Measurements from ENCODE around the gene SORBS1.
"Not testable (repeated sequence)": the region's sequence is repeated elsewhere in the genome, so short reads cannot be mapped to it uniquely, and the experiment has no call there.

SORBS1 gene

GRCh38 chr10:95480102-95480900 lies 80.9 kb downstream of the SORBS1 start:
- DNase-seq: no peak

GRCh38 chr10:95478935-95479334 lies 82.2 kb downstream of the SORBS1 start:
- no peak for DNase-seq

GRCh38 chr10:95478185-95478584 lies 83.0 kb downstream of the SORBS1 start:
- no peak for DNase-seq

- no peak for DNase-seq
These were observed 84.0 kb downstream of the SORBS1 start for GRCh38 chr10:95477175-95477520.

GRCh38 chr10:95476469-95477174 lies 84.5 kb downstream of the SORBS1 start:
- no peak for DNase-seq

DNA sequence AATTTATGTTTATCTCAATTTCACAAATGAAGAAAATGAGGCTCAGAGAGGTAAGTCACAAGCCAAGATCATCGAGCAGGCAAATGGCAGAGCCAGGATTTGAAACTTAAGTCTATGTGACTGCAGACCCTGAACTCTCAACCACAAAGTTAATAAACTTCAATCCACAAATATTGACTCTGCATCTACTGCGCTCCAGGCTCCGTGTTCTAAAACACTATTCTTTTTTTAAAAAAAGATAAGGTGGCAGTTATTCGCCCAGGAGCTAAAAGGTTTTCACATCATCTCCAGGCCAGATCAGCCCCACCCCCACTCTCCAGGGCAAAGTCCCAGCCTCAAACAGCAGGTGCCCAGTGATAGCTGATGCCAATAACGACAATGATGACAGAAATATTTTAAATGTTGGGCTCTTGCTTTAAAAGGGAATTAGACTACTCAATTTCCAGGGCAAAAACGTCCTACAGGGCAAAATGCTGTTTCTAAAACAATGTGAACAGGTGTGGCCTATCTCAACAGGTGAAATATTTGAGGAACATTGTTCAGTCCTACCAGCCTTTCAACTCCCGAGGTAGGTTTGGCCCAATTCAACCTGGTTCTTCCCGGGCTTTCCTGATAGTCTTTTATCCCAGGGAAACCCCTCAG lies 85.2 kb downstream of the SORBS1 start:
- DNase-seq: no peak

- no peak for DNase-seq
These were observed 86.2 kb downstream of the SORBS1 start for GRCh38 chr10:95475003-95475383.

DNA sequence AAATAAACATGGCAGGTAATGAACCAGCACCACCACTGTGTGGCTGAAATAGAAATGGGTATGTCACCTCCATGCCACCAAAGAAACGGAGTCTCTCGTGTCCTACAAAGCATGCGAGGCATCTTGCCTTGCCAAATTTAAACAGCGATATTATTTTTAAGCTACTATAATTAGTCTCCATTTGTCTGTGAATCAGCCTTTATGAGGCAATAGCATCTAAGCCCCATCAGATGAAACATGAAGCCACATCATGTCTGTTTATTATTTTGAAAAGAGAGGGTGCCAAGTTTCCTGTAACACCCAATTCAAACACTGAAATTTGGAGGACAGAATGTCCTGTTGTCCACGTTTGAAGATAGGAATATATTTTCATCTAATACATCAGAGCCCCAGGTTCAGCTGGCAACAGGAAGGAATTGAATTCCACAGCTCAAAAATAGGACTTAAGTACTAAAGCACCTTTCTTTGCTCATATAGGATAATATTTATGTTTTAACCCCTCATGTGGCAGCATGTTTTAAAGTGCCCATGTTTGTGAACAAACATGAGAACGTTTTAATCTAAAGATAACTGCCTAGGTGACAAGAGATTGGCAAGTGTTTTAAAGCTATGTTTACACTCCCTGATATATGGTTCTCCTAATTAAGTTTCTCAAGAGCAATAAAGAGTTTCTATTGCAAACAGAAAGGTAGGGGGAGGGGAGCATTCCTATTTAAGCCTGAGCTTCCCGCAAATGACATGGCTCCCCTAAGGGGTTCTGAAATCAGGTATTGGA lies 86.8 kb downstream of the SORBS1 start:
- no peak for DNase-seq

- DNase-seq: no peak
These were observed 88.7 kb downstream of the SORBS1 start for GRCh38 chr10:95472304-95473088.

DNA sequence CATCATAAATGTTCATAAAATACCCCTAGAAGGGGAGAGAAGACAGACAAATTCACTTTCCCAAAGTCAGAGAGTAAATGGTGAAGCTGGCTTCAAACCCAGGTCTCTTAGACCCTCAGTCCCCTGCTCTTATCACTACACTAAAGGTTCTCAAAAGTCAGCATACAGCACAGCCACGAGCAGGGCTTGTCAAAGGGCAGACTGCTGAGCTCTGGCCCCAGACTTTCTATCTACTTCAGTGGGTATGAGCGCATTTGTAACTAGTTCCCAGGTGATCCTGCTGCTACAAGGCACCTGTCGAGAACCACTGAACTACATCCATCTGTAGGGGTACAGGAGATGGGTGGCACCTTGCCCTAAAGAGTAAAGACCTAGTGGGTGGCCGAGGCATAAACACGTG lies 91.5 kb downstream of the SORBS1 start:
- no peak for DNase-seq

DNA sequence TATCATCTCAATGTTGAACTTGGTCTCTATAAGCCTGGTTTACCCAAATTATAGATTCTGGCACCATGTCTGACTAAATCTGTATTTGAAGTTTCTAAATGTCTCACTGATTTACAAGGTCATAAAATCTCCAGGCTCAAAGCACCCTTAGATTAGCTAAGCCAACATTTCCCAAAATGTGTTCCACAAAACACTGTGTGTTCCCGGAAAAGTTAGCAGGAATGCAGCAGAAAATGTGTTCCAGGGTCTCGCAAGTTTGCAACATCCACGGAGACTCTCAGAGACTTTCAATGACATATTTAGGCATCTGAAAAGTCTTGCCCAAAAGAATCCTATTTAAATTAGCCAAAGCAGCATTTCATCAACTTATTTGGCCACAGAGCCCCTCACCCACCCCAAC lies 91.9 kb downstream of the SORBS1 start:
- DNase-seq: no peak

GRCh38 chr10:95467642-95468041 lies 93.5 kb downstream of the SORBS1 start:
- DNase-seq: not testable (repeated sequence)

DNA sequence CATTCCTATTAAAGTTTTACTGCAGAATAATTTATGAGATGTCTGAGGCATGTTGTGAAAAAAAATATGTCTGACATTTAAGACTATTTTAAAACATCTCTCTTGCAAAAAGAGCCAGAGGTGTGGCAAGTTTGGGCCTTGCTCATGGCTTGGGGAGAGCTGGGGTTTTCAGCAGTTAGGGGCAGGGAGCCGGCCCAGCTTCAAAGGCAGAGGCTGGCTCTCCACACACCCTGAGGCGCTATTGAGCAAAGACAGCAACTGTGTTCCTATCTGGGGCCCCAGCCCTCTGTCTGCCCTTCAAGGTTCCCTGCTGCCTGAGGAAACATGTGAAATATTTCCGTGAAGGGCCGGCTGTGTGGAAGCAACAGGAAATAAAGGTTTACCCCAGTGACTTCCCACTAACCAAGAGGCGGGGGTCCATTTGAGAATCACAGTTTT lies 94.0 kb downstream of the SORBS1 start:
- no peak for DNase-seq

- no peak for DNase-seq
These were observed 94.7 kb downstream of the SORBS1 start for GRCh38 chr10:95466436-95466835.

- no peak for DNase-seq
These were observed 96.9 kb downstream of the SORBS1 start for GRCh38 chr10:95464280-95464679.

DNA sequence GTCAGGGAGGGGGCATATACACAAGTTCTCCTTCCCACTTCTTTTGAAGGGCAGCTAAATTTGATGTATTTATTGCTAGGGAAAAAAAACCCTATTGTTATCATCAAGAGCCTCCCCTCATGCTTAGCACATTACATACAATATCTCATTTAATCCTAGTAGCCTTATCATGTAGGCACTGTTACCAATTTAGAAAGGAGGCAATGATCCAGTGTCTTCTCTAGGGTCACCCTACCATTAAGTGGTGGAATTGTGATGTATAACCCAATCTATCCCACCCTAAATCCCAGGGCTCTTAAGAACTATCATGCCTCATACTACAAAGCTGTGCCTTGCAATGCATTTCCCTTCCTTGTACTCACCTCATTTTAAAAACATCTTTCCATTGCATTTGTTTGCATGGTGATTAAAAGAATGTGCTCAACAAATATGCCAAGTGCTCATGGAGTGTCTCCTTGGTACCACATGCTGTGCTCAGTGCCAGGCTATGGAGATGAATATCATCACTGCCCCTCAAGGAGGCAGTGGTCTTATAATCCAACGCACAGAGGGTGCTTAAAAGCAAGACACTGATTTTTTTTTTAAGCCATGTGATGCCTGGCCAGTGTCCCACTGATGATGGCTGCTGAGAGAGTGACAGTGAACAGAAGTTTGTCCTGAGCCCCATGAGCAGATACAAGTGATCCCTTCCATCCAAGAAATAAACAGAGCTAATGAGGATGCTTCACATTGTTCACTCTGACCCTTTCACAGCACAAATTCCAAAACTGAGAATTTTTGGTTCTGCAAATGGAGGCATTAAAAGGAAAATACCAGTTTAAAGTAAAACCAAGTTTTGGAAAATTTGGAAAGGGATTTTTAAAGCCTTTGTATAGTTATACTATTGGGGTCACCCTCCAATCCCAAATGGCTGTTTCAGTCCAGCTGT lies 98.2 kb downstream of the SORBS1 start:
- DNase-seq: no peak

DNA sequence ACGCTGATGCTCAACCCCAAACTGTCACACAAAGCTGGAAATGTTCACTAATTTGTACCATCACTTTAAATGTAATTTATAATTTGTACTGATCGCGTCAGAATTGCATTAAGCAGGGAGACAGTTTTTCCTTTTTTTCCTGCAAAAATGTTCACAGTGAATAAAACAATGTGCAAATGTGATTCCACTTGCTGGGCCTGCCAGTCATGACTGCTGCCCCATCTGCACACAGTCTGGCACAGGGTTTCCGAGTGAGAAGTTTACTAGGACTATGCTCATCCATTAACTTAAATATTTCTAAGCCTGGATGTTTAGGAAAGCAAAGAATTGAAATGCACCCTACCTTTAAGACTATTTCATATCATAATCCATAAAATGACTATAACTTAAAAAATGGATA lies 99.6 kb downstream of the SORBS1 start:
- DNase-seq: no peak

DNA sequence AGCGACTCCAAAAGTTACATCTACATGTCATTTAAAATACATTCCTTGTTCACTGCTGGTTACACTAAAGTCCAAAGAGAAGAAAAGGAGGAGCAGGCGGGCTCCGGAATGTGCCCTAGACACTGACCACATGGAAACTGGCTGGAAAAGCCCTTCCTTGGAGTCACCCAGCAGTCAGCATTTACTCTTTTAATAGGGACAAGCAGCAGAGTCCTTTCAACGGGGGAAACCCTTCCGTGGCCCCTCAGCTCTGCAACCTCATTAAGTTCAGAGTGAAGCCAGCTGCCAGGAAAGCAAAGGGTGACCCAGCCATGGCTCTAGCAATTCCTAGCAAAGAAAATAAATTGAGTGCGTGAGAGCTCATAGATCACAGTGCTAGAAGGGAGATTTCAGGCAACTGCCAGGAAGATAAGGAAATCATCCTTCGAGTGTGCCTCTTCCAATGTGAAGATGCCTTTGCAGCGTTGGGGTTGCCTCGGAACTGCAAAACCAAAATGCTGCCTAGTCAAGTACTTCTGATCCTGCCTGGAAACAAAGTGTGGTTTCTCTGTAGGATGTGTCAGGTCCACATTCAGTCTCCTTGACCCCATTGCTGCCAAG lies 101.6 kb downstream of the SORBS1 start:
- DNase-seq: no peak

- no peak for DNase-seq
These were observed 102.3 kb downstream of the SORBS1 start for GRCh38 chr10:95458871-95459270.

- DNase-seq: no peak
These were observed 103.2 kb downstream of the SORBS1 start for GRCh38 chr10:95458014-95458413.
